ENCODE data around the gene EVA1A. TPM values are rescaled to one million over a fixed set of nuclear protein-coding genes. Genes with fewer than 3 reads are reported as not detected.

The EVA1A gene
- total RNA-seq (2014; rRNA removed; shearing (Covaris generic); ENCODE audit: low replicate concordance): 281 and 383 TPM in 2 replicates

GRCh38 chr2:75560768-75561565 lies at the start of gene EVA1A:
EVA1A (minus strand) TSS chr2:75560939; CDS start chr2:75518140, 42,799 bp downstream.
- DNase-seq (ENCODE audit: low read depth): peak; percentile 87
- in situ Hi-C loops (cut with HindIII; ENCODE audit: low pct_unique_long_range_greater_than_20kb, low sequenced_read_pairs): no loop called here

GRCh38 chr2:75609937-75610508 lies 49.3 kb upstream of the EVA1A start:
- in situ Hi-C loops (cut with HindIII; ENCODE audit: low pct_unique_long_range_greater_than_20kb, low sequenced_read_pairs): no loop called here

GRCh38 chr2:75609334-75609689 lies 48.6 kb upstream of the EVA1A start:
- DNase-seq (ENCODE audit: low read depth): no peak

More at GRCh38 chr2:75609937-75610508, 49.3 kb upstream of the EVA1A start:
- no peak for DNase-seq (ENCODE audit: low read depth)

GRCh38 chr2:75608684-75609333 lies 48.1 kb upstream of the EVA1A start:
- in situ Hi-C loops (cut with HindIII; ENCODE audit: low pct_unique_long_range_greater_than_20kb, low sequenced_read_pairs): no loop called here
- DNase-seq (ENCODE audit: low read depth): peak; percentile 81

More at GRCh38 chr2:75609334-75609689, 48.6 kb upstream of the EVA1A start:
- in situ Hi-C loops (cut with HindIII; ENCODE audit: low pct_unique_long_range_greater_than_20kb, low sequenced_read_pairs): no loop called here

GRCh38 chr2:75607988-75608683 lies 47.4 kb upstream of the EVA1A start:
- DNase-seq (ENCODE audit: low read depth): peak; percentile 95
- in situ Hi-C loops (cut with HindIII; ENCODE audit: low pct_unique_long_range_greater_than_20kb, low sequenced_read_pairs): no loop called here

- peak; percentile 65 for DNase-seq (ENCODE audit: low read depth)
- in situ Hi-C loops (cut with HindIII; ENCODE audit: low pct_unique_long_range_greater_than_20kb, low sequenced_read_pairs): no loop called here
Observed at GRCh38 chr2:75607400-75607798, 46.7 kb upstream of the EVA1A start.

- in situ Hi-C loops (cut with HindIII; ENCODE audit: low pct_unique_long_range_greater_than_20kb, low sequenced_read_pairs): no loop called here
- peak; percentile 88 for DNase-seq (ENCODE audit: low read depth)
Observed at GRCh38 chr2:75606761-75607399, 46.1 kb upstream of the EVA1A start.

GRCh38 chr2:75605770-75606529 lies 45.2 kb upstream of the EVA1A start:
- in situ Hi-C loops (cut with HindIII; ENCODE audit: low pct_unique_long_range_greater_than_20kb, low sequenced_read_pairs): no loop called here
- DNase-seq (ENCODE audit: low read depth): peak; percentile 99

- peak; percentile 36 for DNase-seq (ENCODE audit: low read depth)
- in situ Hi-C loops (cut with HindIII; ENCODE audit: low pct_unique_long_range_greater_than_20kb, low sequenced_read_pairs): no loop called here
Observed at GRCh38 chr2:75604484-75604883, 43.7 kb upstream of the EVA1A start.

GRCh38 chr2:75603477-75603876 lies 42.7 kb upstream of the EVA1A start:
- DNase-seq (ENCODE audit: low read depth): no peak
- in situ Hi-C loops (cut with HindIII; ENCODE audit: low pct_unique_long_range_greater_than_20kb, low sequenced_read_pairs): no loop called here

GRCh38 chr2:75602724-75603342 lies 42.1 kb upstream of the EVA1A start:
- peak; percentile 61 for DNase-seq (ENCODE audit: low read depth)
- in situ Hi-C loops (cut with HindIII; ENCODE audit: low pct_unique_long_range_greater_than_20kb, low sequenced_read_pairs): no loop called here

- no peak for DNase-seq (ENCODE audit: low read depth)
- in situ Hi-C loops (cut with HindIII; ENCODE audit: low pct_unique_long_range_greater_than_20kb, low sequenced_read_pairs): no loop called here
Observed at GRCh38 chr2:75600461-75601011, 39.8 kb upstream of the EVA1A start.

- no peak for DNase-seq (ENCODE audit: low read depth)
- in situ Hi-C loops (cut with HindIII; ENCODE audit: low pct_unique_long_range_greater_than_20kb, low sequenced_read_pairs): no loop called here
Observed at GRCh38 chr2:75598589-75599155, 37.9 kb upstream of the EVA1A start.

GRCh38 chr2:75597949-75598348 lies 37.2 kb upstream of the EVA1A start:
- DNase-seq (ENCODE audit: low read depth): no peak
- in situ Hi-C loops (cut with HindIII; ENCODE audit: low pct_unique_long_range_greater_than_20kb, low sequenced_read_pairs): no loop called here

GRCh38 chr2:75596784-75597183 lies 36.0 kb upstream of the EVA1A start:
- in situ Hi-C loops (cut with HindIII; ENCODE audit: low pct_unique_long_range_greater_than_20kb, low sequenced_read_pairs): no loop called here
- peak; percentile 93 for DNase-seq (ENCODE audit: low read depth)

- in situ Hi-C loops (cut with HindIII; ENCODE audit: low pct_unique_long_range_greater_than_20kb, low sequenced_read_pairs): no loop called here
- DNase-seq (ENCODE audit: low read depth): peak; percentile 94
Observed at GRCh38 chr2:75595541-75596395, 35.0 kb upstream of the EVA1A start.

All from Caki2 (cell line).